ENCODE measurements around the gene KLF16.

Gene KLF16

GRCh38 chr19:1860821-1861598, 2.4 kb downstream of the KLF16 start:
- Histone ChIP-seq H3K9me3 (ENCODE audit: control insufficient read depth in 1 of 2, low read length in 2 of 2) (no peaks in the 10 kb centered on the region), H3K27ac (ENCODE audit: low read depth, low read length) (peak overlapping the region; percentile 78), H3K36me3 (ENCODE audit: control insufficient read depth in 1 of 2, insufficient read depth in 2 of 2, low read length in 2 of 2) (no peaks in the 10 kb centered on the region), H3K9ac (ENCODE audit: low read depth in 1 of 2, low read length in 2 of 2) (peak overlapping the region; percentile 81 to 84), H3K27me3 (ENCODE audit: control insufficient read depth in 1 of 2, insufficient read depth in 2 of 2, low read length in 2 of 2) (no peaks in the 10 kb centered on the region), H3K4me1 (ENCODE audit: control insufficient read depth in 1 of 2, insufficient read depth in 2 of 2, low read length in 2 of 2) (peaks cover 51 to 53% of the 10 kb centered on the region in 2 donors), H3K4me3 (ENCODE audit: low read depth in 1 of 2, low read length in 2 of 2) (peak overlapping the region; percentile 73 to 81)

- peak overlapping the region; percentile 78 for H3K27ac ChIP-seq (ENCODE audit: low read depth, low read length)
- no peaks in the 10 kb centered on the region for H3K36me3 ChIP-seq (ENCODE audit: control insufficient read depth in 1 of 2, insufficient read depth in 2 of 2, low read length in 2 of 2)
- no peaks in the 10 kb centered on the region for H3K27me3 ChIP-seq (ENCODE audit: control insufficient read depth in 1 of 2, insufficient read depth in 2 of 2, low read length in 2 of 2)
- peak overlapping the region; percentile 78 to 81 for H3K9ac ChIP-seq (ENCODE audit: low read depth in 1 of 2, low read length in 2 of 2)
- peaks cover 57 to 59% of the 10 kb centered on the region in 2 donors for H3K4me1 ChIP-seq (ENCODE audit: control insufficient read depth in 1 of 2, insufficient read depth in 2 of 2, low read length in 2 of 2)
- no peaks in the 10 kb centered on the region for H3K9me3 ChIP-seq (ENCODE audit: control insufficient read depth in 1 of 2, low read length in 2 of 2)
- H3K4me3 ChIP-seq (ENCODE audit: low read depth in 1 of 2, low read length in 2 of 2), result peak overlapping the region; percentile 73 to 81
These were observed 3.2 kb downstream of the KLF16 start for GRCh38 chr19:1860042-1860775.

GRCh38 chr19:1859331-1859781, 4.0 kb downstream of the KLF16 start:
- Histone ChIP-seq H3K27ac (ENCODE audit: low read depth, low read length) (peak overlapping the region; percentile 62), H3K27me3 (ENCODE audit: control insufficient read depth in 1 of 2, insufficient read depth in 2 of 2, low read length in 2 of 2) (no peaks in the 10 kb centered on the region), H3K4me3 (ENCODE audit: low read depth in 1 of 2, low read length in 2 of 2) (peak overlapping the region; percentile 48 to 81), H3K9ac (ENCODE audit: low read depth in 1 of 2, low read length in 2 of 2) (peak overlapping the region; percentile 45 to 97), H3K9me3 (ENCODE audit: control insufficient read depth in 1 of 2, low read length in 2 of 2) (no peaks in the 10 kb centered on the region), H3K36me3 (ENCODE audit: control insufficient read depth in 1 of 2, insufficient read depth in 2 of 2, low read length in 2 of 2) (no peaks in the 10 kb centered on the region), H3K4me1 (ENCODE audit: control insufficient read depth in 1 of 2, insufficient read depth in 2 of 2, low read length in 2 of 2) (peaks cover 61 to 63% of the 10 kb centered on the region in 2 donors)

- no peaks in the 10 kb centered on the region for H3K27me3 ChIP-seq (ENCODE audit: control insufficient read depth in 1 of 2, insufficient read depth in 2 of 2, low read length in 2 of 2)
- no peaks in the 10 kb centered on the region for H3K36me3 ChIP-seq (ENCODE audit: control insufficient read depth in 1 of 2, insufficient read depth in 2 of 2, low read length in 2 of 2)
- peaks cover 64 to 68% of the 10 kb centered on the region in 2 donors for H3K4me1 ChIP-seq (ENCODE audit: control insufficient read depth in 1 of 2, insufficient read depth in 2 of 2, low read length in 2 of 2)
- H3K4me3 ChIP-seq (ENCODE audit: low read depth in 1 of 2, low read length in 2 of 2), result peak overlapping the region; percentile 16 to 67
- H3K9ac ChIP-seq (ENCODE audit: low read depth in 1 of 2, low read length in 2 of 2), result peak overlapping the region; percentile 76 to 97
- no peaks in the 10 kb centered on the region for H3K9me3 ChIP-seq (ENCODE audit: control insufficient read depth in 1 of 2, low read length in 2 of 2)
- H3K27ac ChIP-seq (ENCODE audit: low read depth, low read length), result peak overlapping the region; percentile 96
These were observed 4.8 kb downstream of the KLF16 start for GRCh38 chr19:1858412-1859081.

GRCh38 chr19:1857648-1858326, 5.6 kb downstream of the KLF16 start:
- Histone ChIP-seq H3K4me1 (ENCODE audit: control insufficient read depth in 1 of 2, insufficient read depth in 2 of 2, low read length in 2 of 2) (peaks cover 70 to 72% of the 10 kb centered on the region in 2 donors), H3K9ac (ENCODE audit: low read depth in 1 of 2, low read length in 2 of 2) (peak overlapping the region; percentile 76 to 97), H3K4me3 (ENCODE audit: low read depth in 1 of 2, low read length in 2 of 2) (peak overlapping the region; percentile 65 to 67), H3K9me3 (ENCODE audit: control insufficient read depth in 1 of 2, low read length in 2 of 2) (no peaks in the 10 kb centered on the region), H3K27ac (ENCODE audit: low read depth, low read length) (peak overlapping the region; percentile 96), H3K27me3 (ENCODE audit: control insufficient read depth in 1 of 2, insufficient read depth in 2 of 2, low read length in 2 of 2) (no peaks in the 10 kb centered on the region), H3K36me3 (ENCODE audit: control insufficient read depth in 1 of 2, insufficient read depth in 2 of 2, low read length in 2 of 2) (no peaks in the 10 kb centered on the region)

- H3K4me3 ChIP-seq (ENCODE audit: low read depth in 1 of 2, low read length in 2 of 2), result peak overlapping the region; percentile 65 to 67
- no peaks in the 10 kb centered on the region for H3K9me3 ChIP-seq (ENCODE audit: control insufficient read depth in 1 of 2, low read length in 2 of 2)
- H3K36me3 ChIP-seq (ENCODE audit: control insufficient read depth in 1 of 2, insufficient read depth in 2 of 2, low read length in 2 of 2), result no peaks in the 10 kb centered on the region
- H3K27ac ChIP-seq (ENCODE audit: low read depth, low read length), result peak overlapping the region; percentile 96
- H3K9ac ChIP-seq (ENCODE audit: low read depth in 1 of 2, low read length in 2 of 2), result peak overlapping the region; percentile 97
- peaks cover 68 to 78% of the 10 kb centered on the region in 2 donors for H3K4me1 ChIP-seq (ENCODE audit: control insufficient read depth in 1 of 2, insufficient read depth in 2 of 2, low read length in 2 of 2)
- no peaks in the 10 kb centered on the region for H3K27me3 ChIP-seq (ENCODE audit: control insufficient read depth in 1 of 2, insufficient read depth in 2 of 2, low read length in 2 of 2)
These were observed 6.4 kb downstream of the KLF16 start for GRCh38 chr19:1856698-1857603.

GRCh38 chr19:1856345-1856697, 7.1 kb downstream of the KLF16 start:
- Histone ChIP-seq H3K27ac (ENCODE audit: low read depth, low read length) (peak overlapping the region; percentile 96), H3K9ac (ENCODE audit: low read depth in 1 of 2, low read length in 2 of 2) (peak overlapping the region; percentile 97), H3K27me3 (ENCODE audit: control insufficient read depth in 1 of 2, insufficient read depth in 2 of 2, low read length in 2 of 2) (no peaks in the 10 kb centered on the region), H3K4me1 (ENCODE audit: control insufficient read depth in 1 of 2, insufficient read depth in 2 of 2, low read length in 2 of 2) (peaks cover 62 to 74% of the 10 kb centered on the region in 2 donors), H3K4me3 (ENCODE audit: low read depth in 1 of 2, low read length in 2 of 2) (peak overlapping the region; percentile 65 to 67), H3K36me3 (ENCODE audit: control insufficient read depth in 1 of 2, insufficient read depth in 2 of 2, low read length in 2 of 2) (no peaks in the 10 kb centered on the region), H3K9me3 (ENCODE audit: control insufficient read depth in 1 of 2, low read length in 2 of 2) (no peaks in the 10 kb centered on the region)

- H3K4me1 ChIP-seq (ENCODE audit: control insufficient read depth in 1 of 2, insufficient read depth in 2 of 2, low read length in 2 of 2), result peaks cover 57 to 71% of the 10 kb centered on the region in 2 donors
- peak overlapping the region; percentile 97 for H3K9ac ChIP-seq (ENCODE audit: low read depth in 1 of 2, low read length in 2 of 2)
These were observed 7.5 kb downstream of the KLF16 start for GRCh38 chr19:1855828-1856255.

More at GRCh38 chr19:1855828-1856255, 7.5 kb downstream of the KLF16 start:
- no peaks in the 10 kb centered on the region for H3K27me3 ChIP-seq (ENCODE audit: control insufficient read depth in 1 of 2, insufficient read depth in 2 of 2, low read length in 2 of 2)
- H3K36me3 ChIP-seq (ENCODE audit: control insufficient read depth in 1 of 2, insufficient read depth in 2 of 2, low read length in 2 of 2), result no peaks in the 10 kb centered on the region
- peak overlapping the region; percentile 65 to 67 for H3K4me3 ChIP-seq (ENCODE audit: low read depth in 1 of 2, low read length in 2 of 2)
- H3K9me3 ChIP-seq (ENCODE audit: control insufficient read depth in 1 of 2, low read length in 2 of 2), result no peaks in the 10 kb centered on the region
- peak overlapping the region; percentile 96 for H3K27ac ChIP-seq (ENCODE audit: low read depth, low read length)

All from duodenal mucosa (tissue), 2 donors.